ENCODE results near the gene PSMD2. TPM values are rescaled to one million over a fixed set of nuclear protein-coding genes. Genes with fewer than 3 reads are reported as not detected.

PSMD2 gene
- total and polyA plus RNA-seq, 2 of the 8 experiments (the other 6 are each of a cell fraction or from before 2014, with no cell fraction given): 350 to 363 TPM

GRCh38 chr3:184349563-184350470 is 50.8 kb downstream of the PSMD2 start (continued):
- no peak for TF ChIP-seq CHD7 (IDR thresholded peaks at IDR 0.05; ENCODE audit: insufficient replicate concordance, low read length)
- no peak for TF ChIP-seq SP1 (IDR thresholded peaks at IDR 0.05; ENCODE audit: low read depth, low read length)
- TF ChIP-seq SIX5 (IDR thresholded peaks at IDR 0.05; ENCODE audit: low read depth, low read length): no peak

All from H1 (cell line).